Measurements from ENCODE around the gene PLEKHG2. TPM values are rescaled to one million over a fixed set of nuclear protein-coding genes. Genes with fewer than 3 reads are reported as not detected.

Gene PLEKHG2
- total RNA-seq, 1 donor from 2014 or later = 86.7 TPM

GRCh38 chr19:39470724-39471339 lies 58.4 kb downstream of the PLEKHG2 start:
- Mint-ChIP-seq H3K27me3 (no peaks in the 10 kb centered on the region), H3K36me3 (peaks cover 18% of the 10 kb centered on the region), H3K9me3 (no peaks in the 10 kb centered on the region), H3K4me1 (ENCODE audit: unreplicated experiment) (no peaks in the 10 kb centered on the region), H3K4me3 (no peak overlapping the region), H3K27ac (no peak overlapping the region)
- no peak for TF ChIP-seq CTCF (conservative IDR thresholded peaks at IDR 0.05)
- no peak for DNase-seq (ENCODE audit: extremely low spot score, unreplicated experiment)

GRCh38 chr19:39471756-39472536 lies 59.5 kb downstream of the PLEKHG2 start:
- no peak for DNase-seq (ENCODE audit: extremely low spot score, unreplicated experiment)
- Mint-ChIP-seq H3K9me3 (no peaks in the 10 kb centered on the region), H3K27me3 (no peaks in the 10 kb centered on the region), H3K4me3 (no peak overlapping the region), H3K4me1 (ENCODE audit: unreplicated experiment) (no peaks in the 10 kb centered on the region), H3K27ac (no peak overlapping the region), H3K36me3 (peaks cover 24% of the 10 kb centered on the region)
- no peak for TF ChIP-seq CTCF (conservative IDR thresholded peaks at IDR 0.05)

- peaks cover 24% of the 10 kb centered on the region for H3K36me3 Mint-ChIP-seq
These were observed 60.4 kb downstream of the PLEKHG2 start for GRCh38 chr19:39472746-39473442.

GRCh38 chr19:39473443-39473960 lies 61.0 kb downstream of the PLEKHG2 start:
- Mint-ChIP-seq H3K36me3 (peaks cover 20% of the 10 kb centered on the region), H3K27ac (no peak overlapping the region), H3K4me1 (ENCODE audit: unreplicated experiment) (no peaks in the 10 kb centered on the region), H3K9me3 (no peaks in the 10 kb centered on the region), H3K27me3 (no peaks in the 10 kb centered on the region), H3K4me3 (no peak overlapping the region)
- DNase-seq (ENCODE audit: extremely low spot score, unreplicated experiment) = no peak
- TF ChIP-seq CTCF (conservative IDR thresholded peaks at IDR 0.05) = no peak

More at GRCh38 chr19:39472746-39473442, 60.4 kb downstream of the PLEKHG2 start:
- no peaks in the 10 kb centered on the region for H3K9me3 Mint-ChIP-seq
- H3K27ac Mint-ChIP-seq = no peak overlapping the region
- H3K27me3 Mint-ChIP-seq = no peaks in the 10 kb centered on the region
- no peaks in the 10 kb centered on the region for H3K4me1 Mint-ChIP-seq (ENCODE audit: unreplicated experiment)
- no peak for DNase-seq (ENCODE audit: extremely low spot score, unreplicated experiment)
- no peak overlapping the region for H3K4me3 Mint-ChIP-seq
- TF ChIP-seq CTCF (conservative IDR thresholded peaks at IDR 0.05) = no peak

- H3K4me1 Mint-ChIP-seq (ENCODE audit: unreplicated experiment) = no peaks in the 10 kb centered on the region
- H3K9me3 Mint-ChIP-seq = no peaks in the 10 kb centered on the region
- no peak overlapping the region for H3K4me3 Mint-ChIP-seq
- TF ChIP-seq CTCF (conservative IDR thresholded peaks at IDR 0.05) = peak; percentile 85
- DNase-seq (ENCODE audit: extremely low spot score, unreplicated experiment) = peak; percentile 80
- no peaks in the 10 kb centered on the region for H3K27me3 Mint-ChIP-seq
- H3K27ac Mint-ChIP-seq = no peak overlapping the region
- peaks cover 20% of the 10 kb centered on the region for H3K36me3 Mint-ChIP-seq
These were observed 61.7 kb downstream of the PLEKHG2 start for GRCh38 chr19:39474139-39474620.
